NCI-H748 treated with DMSO at 0.1 percent for 48 hours (cell line): ENCODE data around the gene FAM47E.
"Not testable (repeated sequence)": the region's sequence is repeated elsewhere in the genome, so short reads cannot be mapped to it uniquely, and the experiment has no call there.

Experiments
- DNase-seq: peaks from one replicate; lab custom pipeline; 2025; lab: John Stamatoyannopoulos, UW

FAM47E gene

GRCh38 chr4:76270244-76271175, 19.0 kb downstream of the FAM47E start:
- DNase-seq: no peak

DNA sequence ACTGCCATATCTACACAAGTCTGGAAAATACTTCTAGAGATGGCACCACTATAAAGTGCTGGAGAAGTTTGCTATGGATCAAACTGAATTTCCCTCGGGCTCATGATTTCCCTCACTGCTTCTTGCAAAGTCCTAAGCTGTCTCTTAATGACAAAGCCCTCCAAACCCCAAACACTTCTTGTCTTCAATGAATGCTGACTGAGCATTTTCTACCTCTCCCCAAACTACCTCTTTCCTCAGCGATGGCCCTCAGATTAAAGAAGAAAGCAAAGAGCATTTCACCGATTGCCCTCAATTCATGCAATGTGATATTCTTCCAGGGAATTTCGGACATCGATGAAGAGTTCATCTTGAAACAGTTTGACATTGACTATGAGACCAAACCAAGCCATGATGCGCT, 19.7 kb downstream of the FAM47E start:
- no peak for DNase-seq

DNA sequence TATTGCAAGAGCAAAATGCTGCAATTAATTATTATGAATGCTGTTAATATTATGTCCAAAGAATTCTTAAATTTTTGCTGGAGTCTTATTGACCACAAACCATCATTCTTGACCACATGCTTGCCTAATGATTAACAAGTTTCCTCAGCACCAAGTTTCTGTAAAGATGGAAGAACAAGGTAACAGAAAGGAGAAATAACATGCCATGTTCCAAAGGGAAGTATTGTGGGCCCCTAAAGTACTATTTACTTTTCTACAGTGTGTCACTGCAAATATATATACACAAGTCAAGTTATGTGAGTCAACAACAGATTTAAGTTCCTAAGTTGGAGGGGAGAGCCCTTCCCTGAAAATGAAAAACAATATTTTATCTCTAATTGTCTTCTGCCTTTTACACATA, 20.6 kb downstream of the FAM47E start:
- no peak for DNase-seq

- DNase-seq: no peak
Measured at GRCh38 chr4:76272582-76272981, 21.1 kb downstream of the FAM47E start.

GRCh38 chr4:76272999-76273398, 21.5 kb downstream of the FAM47E start:
- DNase-seq: no peak

DNA sequence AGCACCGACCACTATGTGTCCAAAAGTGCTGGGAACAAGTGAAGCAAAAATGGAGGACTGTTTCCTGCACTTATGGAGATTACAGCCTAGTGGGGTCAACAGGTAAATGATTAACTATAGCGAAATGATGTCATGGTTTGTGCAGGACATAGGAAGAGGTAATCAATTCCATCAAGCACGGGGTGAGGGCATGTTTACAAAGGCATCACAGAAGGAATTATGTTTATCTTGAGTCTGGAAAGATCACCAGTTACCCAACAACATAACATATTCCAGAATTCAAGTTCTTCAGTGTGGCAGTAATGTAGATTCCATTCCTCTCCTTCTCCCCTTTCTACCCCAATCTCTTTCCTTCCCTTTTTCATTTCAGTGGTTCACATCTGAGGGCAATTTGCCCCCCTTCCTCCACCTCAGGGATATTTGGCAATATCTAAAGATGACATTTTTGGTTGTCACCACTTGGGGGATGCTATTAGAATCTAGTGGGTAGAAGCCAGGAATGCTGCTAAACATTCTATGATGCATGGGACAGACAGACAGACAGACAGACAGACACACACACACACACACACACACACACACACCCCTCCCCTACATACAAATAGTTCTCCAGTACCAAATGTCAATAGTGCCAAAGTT, 24.1 kb downstream of the FAM47E start:
- DNase-seq: no peak

DNA sequence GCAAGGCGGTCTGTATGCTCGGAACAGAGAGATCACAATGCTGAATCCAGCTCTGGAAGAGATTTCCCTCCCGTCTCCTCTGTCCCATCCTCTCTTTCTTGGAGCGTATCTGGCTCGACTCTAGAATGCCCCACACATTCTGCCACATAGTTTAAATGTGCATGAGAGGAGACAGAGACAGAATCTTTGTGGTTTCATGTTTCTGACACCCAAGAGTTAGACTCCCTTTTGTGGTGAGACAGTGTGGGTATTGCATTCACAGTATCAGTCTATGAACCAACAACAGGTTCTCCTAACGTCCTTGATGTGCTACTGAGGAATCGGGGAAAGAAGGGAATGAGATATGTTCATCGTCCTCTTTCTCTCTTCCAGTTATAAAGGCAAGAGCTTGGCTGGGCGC, 25.3 kb downstream of the FAM47E start:
- no peak for DNase-seq

GRCh38 chr4:76277667-76278066, 26.1 kb downstream of the FAM47E start:
- no peak for DNase-seq

- no peak for DNase-seq
Measured at GRCh38 chr4:76278583-76278982, 27.1 kb downstream of the FAM47E start.

- DNase-seq: no peak
Measured at GRCh38 chr4:76279462-76279861, 27.9 kb downstream of the FAM47E start.

GRCh38 chr4:76280488-76281441, 29.2 kb downstream of the FAM47E start:
- no peak for DNase-seq

DNA sequence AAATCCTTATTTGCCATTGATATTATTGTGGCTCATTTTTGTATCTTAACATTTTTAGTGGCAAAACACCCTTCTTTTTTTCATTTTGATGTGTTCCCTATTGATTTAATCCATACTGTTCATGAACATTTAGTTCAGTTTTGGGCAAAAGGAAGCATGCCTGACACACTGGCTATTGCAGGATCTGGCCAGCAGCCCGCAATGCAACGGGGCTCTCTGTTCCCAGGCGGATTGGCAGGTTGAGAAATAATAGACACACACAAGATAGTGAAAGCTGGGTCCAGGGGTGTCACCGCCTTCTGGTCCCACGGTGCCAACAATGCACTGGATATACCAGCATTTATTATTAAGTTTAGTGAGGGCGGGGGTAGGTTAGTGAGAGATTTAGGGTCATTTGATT, 30.1 kb downstream of the FAM47E start:
- not testable (repeated sequence) for DNase-seq

DNA sequence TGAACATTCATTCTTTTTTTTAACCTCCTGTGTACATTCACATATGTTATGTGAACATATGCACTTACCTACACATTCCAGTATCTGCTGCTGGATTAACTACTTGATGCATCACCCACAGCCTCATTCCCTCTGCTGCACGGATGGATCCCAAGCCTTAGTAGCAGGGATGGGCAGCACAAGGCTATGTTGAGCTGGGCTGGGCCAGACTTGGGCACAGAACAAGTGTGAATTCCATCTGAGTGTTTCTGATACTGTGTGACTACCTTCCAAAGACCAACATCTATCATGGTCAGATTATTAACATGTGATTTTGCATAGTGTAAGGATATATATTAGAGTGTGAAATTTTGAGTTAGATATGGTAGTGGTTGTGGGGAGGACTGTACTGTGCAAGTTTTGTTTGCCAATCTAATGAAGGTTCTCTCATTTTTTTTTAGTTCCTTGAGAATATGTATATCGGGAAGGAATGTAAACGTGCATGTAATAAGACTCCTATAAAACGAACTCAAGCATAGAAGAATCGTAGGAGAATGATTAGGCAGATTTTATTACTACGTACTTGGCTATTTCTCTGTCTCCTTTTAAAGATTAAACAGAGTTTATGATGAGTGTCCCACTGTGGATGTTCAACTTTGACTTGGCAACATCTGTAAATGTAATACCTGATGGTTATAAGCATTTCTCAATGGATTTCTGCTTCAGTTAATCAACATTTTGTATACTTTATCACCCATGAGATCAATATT, 31.6 kb downstream of the FAM47E start:
- DNase-seq: no peak

GRCh38 chr4:76283900-76284299, 32.4 kb downstream of the FAM47E start:
- no peak for DNase-seq

GRCh38 chr4:76287811-76288210, 36.3 kb downstream of the FAM47E start:
- not testable (repeated sequence) for DNase-seq

DNA sequence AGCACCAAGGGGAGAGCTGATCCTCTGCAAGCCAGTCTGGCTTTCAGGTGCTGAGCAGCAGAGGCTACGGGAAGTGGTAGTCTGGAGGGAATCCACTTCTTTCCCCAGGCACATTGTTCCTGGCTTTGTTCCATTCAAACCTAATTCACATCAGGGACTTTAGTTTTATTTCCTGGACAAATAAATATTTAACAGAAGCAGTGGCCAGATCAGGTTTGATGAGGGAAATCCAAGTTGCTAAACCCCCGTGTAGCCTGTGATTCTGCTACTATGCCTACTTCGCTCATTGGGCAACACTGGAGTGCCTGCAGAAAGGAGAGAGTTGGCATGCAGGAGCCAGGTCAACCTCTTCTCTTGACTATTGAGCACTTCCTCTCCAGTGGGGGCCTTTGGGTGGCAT, 41.2 kb downstream of the FAM47E start:
- DNase-seq: no peak

DNA sequence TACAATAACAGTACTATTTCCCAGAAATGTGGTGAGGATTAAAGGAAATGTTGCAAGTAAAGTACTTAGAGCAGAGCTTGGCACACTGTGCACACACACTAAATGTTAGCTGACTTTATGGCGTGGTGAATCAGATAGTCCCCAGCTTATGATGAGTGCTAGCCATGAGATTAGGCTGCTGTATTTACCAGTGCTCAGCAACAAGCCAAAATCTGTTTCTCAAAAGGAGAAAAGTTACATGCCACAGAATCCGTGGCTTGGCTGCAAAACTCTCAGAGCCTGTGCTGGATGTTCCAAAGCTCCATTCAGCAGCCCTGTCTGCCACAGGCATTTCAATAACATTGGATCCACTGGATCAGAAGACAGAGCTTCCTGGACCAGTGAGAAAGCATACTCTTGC, 42.3 kb downstream of the FAM47E start:
- no peak for DNase-seq

- DNase-seq: no peak
Measured at GRCh38 chr4:76296286-76296820, 44.8 kb downstream of the FAM47E start.

DNA sequence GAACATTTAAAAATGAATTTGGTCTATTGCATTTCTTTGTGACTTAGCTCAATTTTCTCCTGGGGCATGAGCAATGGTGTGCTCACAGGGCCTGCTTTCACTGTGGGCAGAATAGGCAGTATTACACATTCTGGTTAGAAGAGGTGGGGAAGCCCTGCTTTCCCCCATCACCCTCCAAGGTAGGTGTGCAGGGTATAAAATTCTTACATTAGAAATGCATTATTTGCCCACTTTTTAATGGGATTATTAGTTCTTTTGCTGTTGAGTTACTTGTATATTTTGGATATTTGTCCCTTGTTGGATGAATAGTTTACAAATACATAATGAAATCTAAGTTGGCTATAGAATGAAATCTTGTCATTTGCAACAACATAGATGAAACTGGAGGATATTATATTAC, 46.7 kb downstream of the FAM47E start:
- no peak for DNase-seq

- no peak for DNase-seq
Measured at GRCh38 chr4:76300012-76300411, 48.5 kb downstream of the FAM47E start.

DNA sequence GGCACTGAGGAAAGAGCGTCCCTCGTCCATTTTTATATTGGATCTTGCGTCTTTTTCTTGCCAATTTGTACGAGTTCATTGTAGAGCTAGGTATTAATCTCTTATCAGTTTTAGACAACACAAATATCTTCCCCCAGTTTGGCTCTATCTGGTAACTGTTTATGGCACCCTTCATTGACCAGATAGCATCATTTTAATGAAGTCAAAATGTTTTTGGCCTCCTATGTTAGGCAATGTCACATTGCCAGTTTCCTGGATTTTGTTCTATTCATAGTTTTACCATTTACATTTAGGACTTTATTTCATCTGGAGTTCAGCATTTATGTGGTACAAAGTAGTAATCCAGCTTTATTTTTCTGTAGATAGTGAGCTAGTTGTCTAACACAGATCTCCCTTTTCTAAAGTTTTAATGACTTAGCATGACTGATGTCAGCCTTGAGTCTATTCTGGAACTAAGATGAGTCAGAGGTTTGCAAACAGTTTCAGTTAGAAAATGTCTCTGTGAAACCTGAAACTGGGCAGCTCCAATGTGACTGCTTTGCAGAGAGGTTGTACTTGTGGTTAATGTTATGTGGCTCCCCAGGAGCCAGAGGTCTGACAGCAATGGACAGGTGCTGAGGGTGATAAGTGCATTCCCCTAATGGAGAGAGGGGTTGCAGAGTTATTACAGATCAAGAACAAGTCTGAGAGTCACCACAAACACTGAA, 49.7 kb downstream of the FAM47E start:
- no peak for DNase-seq
